ENCODE results near the gene PCSK1N.
A peak's percentile ranks its signal among the peaks of the same experiment; 100 is the strongest.
"Not testable (repeated sequence)": the region's sequence is repeated elsewhere in the genome, so short reads cannot be mapped to it uniquely, and the experiment has no call there.

The PCSK1N gene
- total RNA-seq, result 0.54 to 2.5 reads per million in 2 donors

- DNase-seq, result peak in 3 of 5 experiments; percentile 13 to 38 (median 35)
Measured at GRCh38 chrX:48835524-48836329, at the start of gene PCSK1N. PCSK1N (minus strand) TSS chrX:48835610; CDS start chrX:48835532, 78 bp downstream.

GRCh38 chrX:48883729-48884128 lies 48.3 kb upstream of the PCSK1N start:
- no peak for DNase-seq

DNA sequence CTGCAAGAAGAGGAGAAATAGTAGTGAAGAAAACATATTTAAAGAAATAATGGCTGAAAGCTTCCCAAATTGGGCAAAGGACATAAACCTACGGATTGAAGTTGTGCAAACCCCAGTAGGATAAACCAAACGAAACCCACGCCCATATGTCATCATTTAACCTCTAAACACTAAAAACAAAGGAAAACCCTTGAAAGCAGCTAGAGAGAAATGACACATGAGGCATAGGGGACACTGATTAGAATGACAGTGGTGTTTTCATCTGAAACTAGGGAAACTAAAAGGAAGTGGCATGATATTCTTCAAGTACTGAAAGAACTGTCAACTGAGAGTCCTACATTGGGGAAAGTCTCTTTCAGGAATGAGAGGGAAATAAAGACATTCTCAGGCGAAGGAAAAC lies 41.5 kb upstream of the PCSK1N start:
- DNase-seq, result not testable (repeated sequence)

DNA sequence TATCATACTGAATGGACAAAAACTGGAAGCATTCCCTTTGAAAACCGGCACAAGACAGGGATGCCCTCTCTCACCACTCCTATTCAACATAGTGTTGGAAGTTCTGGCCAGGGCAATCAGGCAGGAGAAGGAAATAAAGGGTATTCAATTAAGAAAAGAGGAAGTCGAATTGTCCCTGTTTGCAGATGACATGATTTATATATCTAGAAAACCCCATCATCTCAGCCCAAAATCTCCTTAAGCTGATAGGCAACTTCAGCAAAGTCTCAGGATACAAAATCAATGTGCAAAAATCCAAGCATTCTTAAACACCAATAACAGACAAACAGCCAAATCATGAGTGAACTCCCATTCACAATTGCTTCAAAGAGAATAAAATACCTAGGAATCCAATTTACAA lies 36.6 kb upstream of the PCSK1N start:
- DNase-seq, result not testable (repeated sequence)

- DNase-seq, result no peak
Measured at GRCh38 chrX:48864210-48864609, 28.8 kb upstream of the PCSK1N start.

DNA sequence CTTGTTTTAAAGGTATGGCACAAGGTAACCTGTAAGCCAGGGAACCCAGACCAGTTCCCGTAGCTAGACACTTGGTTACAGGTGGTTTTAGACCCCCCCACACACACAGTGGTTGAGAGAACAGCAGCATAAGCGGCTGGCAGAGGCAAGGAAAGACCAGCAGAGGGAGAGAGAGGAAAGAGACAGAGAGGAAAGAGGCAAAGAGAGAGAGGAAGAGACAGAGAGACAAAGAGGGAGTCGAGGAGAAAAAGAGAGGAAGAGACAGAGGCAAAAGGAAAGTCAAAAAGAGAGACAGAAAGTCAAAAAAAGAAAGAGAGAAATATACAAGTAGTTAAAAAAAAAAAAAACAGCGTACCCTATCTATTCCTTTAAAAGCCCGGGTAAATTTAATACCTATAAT lies 19.5 kb upstream of the PCSK1N start:
- DNase-seq, result peak in 1 of 5 experiments; percentile 20

DNA sequence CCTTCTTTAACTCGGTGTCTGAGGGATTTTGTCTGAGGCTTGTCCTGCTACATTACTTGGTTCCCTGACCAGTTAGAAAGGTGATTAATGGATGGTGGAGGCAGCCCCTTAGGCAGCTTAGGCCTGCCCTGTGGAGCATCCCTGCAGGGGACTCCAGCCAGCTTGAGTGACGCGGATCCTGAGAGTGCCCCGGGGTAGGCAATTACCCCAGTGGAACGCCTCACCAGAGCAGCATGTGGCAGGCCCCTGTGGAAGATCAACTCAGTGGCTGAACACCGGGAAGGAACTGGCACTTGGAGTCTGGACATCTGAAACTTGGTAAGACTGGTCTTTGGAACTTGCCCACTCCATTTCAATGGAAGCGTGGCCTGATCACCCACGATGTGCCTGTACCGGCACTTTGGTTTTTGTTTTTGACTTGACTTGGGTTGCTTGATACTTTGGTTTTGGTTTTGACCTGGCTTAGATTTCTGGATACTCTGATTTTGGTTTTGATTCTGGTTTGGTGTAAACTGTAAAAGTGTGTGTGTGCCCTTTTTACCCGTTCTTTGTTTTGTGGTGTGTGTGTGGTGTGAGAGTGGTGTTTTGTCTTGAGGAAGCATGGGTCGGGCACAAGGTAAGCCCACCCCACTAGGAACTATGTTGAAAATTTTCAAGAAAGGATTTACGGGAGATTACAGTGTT lies 18.9 kb upstream of the PCSK1N start:
- not testable (repeated sequence) for DNase-seq

- DNase-seq, result not testable (repeated sequence)
Measured at GRCh38 chrX:48853494-48853893, 18.1 kb upstream of the PCSK1N start.

DNA sequence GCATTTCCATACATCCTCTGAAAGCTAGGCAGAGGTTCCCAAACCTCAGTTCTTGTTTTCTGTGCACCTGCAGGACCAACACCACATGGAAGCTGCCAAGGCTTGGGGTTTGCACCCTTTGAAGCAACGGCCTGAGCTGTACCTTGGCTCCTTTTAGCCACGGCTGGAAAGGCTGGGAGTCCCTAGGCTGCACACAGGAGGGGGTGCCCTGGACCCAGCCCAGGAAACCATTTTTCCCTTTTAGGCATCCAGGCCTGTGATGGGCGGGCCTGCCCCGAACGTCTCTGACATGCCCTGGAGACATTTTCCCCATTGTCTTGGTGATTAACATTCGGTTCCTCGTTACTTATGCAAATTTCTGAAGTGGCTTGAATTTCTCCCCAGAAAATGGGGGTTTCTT lies 17.4 kb upstream of the PCSK1N start:
- no peak for DNase-seq

- peak in 1 of 5 experiments; percentile 80 for DNase-seq
Measured at GRCh38 chrX:48848847-48849246, 13.4 kb upstream of the PCSK1N start.

DNA sequence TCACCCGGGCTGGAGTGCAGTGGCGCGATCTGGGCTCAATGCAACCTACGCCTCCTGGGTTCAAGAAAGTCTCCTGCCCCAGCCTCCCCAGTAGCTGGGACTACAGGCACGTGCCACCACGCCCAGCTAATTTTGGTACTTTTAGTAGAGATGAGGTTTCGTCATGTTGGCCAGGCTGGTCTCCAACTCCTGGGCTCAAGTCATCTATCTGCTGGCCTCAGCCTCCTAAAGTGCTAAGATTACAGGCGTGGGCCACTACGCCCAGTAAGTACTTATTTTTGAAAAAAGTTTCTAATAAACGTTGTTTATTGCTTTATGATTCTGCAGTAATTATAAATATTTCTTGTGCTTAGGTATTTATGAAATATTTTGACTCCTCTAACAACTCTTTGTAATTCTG lies 4.3 kb upstream of the PCSK1N start:
- no peak for DNase-seq

GRCh38 chrX:48834383-48834709 lies 1.1 kb downstream of the PCSK1N start:
- peak in 1 of 5 experiments; percentile 23 for DNase-seq

- DNase-seq, result no peak
Measured at GRCh38 chrX:48833542-48834138, 1.8 kb downstream of the PCSK1N start.

GRCh38 chrX:48831909-48832291 lies 3.5 kb downstream of the PCSK1N start:
- DNase-seq, result no peak

- no peak for DNase-seq
Measured at GRCh38 chrX:48831136-48831908, 4.1 kb downstream of the PCSK1N start.

DNA sequence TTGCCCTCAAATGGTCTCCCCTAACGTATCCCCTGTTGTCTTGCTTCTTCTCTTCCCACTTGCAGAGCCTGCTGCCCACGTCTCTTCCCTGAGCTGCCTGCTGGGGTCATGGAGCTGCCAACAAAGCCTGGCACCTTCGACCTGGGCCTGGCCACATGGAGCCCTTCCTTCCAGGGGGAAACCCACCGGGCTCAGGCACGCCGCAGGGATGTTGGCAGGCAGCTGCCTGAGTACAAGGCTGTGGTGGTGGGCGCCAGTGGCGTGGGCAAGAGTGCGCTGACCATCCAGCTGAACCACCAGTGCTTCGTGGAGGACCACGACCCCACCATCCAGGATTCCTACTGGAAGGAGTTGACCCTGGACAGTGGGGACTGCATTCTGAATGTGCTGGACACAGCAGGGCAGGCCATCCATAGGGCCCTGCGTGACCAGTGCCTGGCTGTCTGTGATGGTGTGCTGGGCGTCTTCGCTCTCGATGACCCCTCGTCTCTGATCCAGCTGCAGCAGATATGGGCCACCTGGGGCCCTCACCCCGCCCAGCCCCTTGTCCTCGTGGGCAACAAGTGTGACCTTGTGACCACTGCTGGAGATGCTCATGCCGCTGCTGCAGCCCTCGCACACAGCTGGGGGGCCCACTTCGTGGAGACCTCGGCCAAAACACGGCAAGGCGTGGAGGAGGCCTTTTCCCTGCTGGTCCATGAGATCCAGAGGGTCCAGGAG lies 6.2 kb downstream of the PCSK1N start:
- DNase-seq, result no peak

DNA sequence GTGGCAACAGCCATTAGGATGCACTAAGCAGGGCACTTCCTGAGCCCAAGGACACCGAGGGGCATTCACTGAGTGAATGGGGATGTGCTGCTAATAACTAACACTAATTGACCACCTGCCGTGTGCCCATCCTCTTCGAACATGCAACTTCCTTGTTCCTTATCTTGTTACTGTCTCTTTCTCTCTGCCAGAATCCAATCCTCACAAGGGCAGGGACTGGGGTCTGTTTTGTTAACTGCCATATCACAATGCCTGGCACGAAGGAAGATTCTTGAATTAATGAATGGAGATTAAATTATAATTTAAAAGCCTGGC lies 7.8 kb downstream of the PCSK1N start:
- no peak for DNase-seq

DNA sequence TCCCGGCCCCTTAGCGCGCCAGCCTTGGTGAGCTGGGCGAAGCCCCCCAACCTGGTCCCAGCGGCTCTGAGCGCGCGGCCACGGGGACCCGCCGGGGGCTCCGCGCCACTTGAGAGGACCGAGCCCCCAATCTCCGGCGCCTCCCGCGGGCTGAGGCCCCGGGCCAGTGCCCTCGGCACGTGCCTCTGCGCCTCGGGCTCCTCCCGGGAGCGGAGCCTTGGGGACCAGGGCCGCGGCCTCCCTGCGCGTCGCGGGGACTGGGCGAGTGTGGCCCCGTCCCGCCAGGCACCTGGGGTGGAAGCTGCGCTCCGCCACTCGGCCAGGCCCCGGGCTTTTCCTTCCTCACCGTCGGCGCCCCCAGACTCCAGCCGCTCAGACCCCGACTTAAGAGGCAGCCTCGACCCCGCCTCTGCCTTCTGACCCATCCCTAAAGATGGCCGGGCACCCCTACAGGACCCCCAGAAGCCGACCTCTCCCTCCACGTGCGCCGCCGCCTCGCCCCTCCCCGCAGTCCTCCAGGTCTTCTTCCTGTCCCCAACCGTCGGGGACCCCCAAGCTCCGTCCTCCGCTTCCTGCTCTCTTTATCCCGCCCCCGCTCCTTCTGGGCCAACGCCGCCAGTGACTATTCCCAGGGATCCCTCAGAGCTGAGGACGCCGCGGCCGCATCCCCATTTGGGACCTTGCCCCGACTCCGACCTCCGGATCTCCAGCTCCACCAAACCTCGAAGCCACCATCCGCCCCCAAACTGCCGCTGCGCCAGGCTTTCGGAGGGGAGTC lies 8.3 kb downstream of the PCSK1N start:
- DNase-seq, result no peak

DNA sequence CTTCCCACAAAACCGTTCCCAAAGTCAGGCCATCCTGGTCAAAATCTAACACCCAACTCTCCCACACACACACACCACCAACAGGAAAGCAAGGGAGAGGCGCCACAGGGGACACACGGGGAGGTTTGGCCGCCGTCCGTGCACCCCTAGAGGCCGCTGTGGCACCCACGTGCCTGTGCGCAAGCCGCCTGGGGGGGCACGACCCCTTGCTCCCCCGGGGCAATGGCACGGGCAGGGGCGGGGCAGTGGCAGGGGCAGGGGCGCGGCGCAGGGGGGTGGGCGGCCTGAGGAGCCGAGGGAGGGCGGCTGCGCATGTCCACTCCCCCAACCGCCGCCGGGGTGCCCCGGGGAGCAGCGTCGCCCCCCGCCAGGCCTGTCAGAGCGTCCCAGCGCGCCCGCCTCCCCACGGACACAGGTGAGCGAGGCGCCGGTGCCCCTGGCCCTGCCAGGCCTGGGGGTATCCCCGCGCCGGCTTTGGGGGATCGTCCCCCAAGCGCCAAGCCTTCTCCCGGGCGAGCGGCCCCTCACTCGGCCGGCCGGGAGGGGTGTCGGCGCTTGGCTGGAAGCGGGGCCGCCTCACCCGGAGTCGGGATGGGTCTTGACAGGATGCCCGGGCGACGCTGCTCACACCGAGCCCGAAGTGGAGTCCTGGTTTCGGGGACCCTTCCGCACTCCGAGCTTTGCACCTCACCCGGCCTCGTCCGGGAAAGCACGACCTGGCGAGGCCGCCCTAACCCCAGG lies 9.1 kb downstream of the PCSK1N start, which contains the start of gene ERAS:
ERAS (plus strand) TSS at position 379 of the 741 bp plus-strand sequence. CDS start 2,611 bp downstream, outside the sequence.
- no peak for DNase-seq

- no peak for DNase-seq
Measured at GRCh38 chrX:48824066-48824465, 11.3 kb downstream of the PCSK1N start.

DNA sequence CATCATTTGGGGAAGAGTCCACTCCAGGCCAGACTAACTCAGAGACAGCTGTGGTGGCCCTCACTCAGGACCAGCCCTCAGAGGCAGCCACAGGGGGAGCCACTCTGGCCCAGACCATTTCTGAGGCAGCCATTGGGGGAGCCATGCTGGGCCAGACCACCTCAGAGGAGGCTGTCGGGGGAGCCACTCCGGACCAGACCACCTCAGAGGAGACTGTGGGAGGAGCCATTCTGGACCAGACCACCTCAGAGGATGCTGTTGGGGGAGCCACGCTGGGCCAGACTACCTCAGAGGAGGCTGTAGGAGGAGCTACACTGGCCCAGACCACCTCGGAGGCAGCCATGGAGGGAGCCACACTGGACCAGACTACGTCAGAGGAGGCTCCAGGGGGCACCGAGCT lies 12.4 kb downstream of the PCSK1N start:
- no peak for DNase-seq
